Stimulated activated CD8-positive, alpha-beta memory T cell treated with anti-CD3 and anti-CD28 coated beads, Interleukin-15, amount 100 ng/mL, for 1 hour (primary cell): ENCODE results near the gene PRKAB1.

Experiments
- DNase-seq: peaks from one replicate; pipeline ENCODE4 v3.0.0-alpha.2; 2020; ENCODE audit warnings: low read depth

Gene PRKAB1

DNA sequence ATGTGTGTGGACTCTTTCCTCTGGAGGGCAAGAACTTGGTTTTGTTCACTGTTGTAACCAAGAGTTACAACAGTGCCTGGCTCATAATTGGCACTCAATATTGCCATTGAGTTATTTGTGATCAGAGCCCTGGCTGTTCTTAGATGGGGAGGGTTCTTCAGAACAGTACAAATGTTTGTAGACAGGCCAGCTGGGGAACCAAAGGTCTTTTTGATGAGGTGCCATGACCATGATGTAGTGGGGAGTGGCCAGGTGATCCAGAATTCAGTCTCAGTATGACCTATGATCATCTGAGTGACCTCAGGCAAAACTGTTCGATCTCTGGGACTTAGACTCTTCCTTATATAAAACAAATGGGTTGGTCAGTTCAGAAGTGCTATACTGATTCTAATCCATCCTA lies 3.3 kb upstream of the PRKAB1 start:
- no peak for DNase-seq

DNA sequence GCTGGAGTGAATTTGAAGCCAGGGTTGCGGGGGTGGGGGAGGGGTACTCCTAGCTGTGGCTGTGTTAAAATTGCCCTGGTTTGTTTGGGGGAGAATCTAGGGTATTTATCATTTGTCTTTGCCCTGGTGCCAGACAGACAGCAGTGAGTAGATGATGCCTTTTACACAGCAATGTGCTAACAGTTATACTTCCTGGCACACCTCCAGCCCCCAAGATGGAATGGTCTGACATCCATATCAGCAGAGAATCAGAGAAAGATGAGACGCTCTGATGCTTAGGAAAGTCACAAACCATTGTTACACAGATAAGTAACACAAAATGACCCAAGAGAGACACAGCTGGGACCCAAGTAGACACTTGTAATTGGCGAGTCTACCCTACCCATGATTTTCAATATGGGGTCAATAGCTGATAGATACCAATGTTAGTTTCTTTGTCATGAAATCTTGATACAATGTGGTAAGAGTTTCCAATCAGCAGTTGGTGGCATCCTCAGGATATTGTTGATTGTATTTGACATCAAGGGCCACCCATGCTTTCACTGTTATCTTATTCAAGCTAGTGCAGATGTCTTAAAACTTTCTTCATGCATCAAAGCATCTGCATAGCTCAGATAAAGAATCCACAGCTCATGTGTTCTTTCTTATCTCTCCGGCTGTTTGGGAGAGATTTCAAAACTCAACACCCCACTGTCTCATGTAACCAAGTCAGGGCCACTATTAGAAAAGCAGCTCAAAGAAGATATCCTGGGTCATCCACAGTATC lies 2.6 kb upstream of the PRKAB1 start:
- no peak for DNase-seq

DNA sequence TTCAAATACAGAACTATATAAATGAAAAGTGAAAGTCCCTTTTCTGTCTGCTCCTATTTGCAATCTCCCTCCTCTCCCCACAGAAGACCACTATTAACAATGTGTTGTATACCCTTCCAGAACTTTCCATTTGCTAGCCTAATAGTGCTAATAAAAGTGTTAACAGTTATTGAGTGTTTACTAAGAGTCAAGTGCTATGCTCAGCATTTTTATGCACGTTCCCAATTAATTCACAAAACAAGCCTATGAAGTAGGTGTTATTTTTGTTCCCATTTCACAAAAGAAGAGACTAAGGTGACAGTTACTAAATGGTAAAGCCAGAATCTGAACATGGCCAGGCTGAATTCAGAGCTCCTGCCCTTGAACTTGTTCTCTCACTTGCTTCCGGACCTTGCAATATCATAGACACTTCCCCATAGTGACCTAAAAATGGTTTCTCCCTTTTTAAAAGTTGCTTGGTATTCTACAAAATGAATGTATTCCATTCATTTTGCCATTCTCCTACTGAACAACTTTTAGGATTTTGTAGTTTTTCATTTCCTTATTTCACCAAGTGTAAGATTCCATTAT lies 1.6 kb upstream of the PRKAB1 start:
- no peak for DNase-seq

DNA sequence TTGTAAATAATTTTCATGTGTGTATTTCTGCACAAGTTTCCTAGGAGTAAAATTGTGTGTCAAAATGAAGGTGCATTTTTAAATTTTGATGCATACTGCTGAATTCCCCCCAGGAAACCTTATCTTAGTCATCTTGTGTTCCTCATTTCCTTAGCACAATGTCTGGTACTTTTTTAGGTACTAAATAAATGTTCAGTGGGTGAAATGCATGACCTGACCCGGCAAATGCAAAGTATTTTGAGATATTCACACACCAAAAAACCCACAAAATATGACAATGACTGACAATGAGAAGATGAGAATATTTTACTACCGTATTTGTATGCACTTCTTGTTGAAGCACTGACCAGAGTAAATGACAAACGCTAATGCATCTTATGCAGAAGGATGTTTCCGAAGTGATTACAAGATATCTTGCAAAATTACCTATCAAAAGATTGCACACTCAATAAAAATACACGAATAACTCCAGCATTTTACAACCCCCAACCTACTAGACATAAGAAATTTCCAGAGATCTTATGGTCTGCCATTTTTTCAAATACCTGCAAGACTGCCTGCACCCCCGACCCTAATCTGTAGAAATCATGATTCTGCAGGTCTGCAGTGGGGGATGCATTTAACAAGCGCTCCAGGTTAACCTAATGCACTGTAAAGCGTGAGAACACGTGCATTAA lies 895 bp upstream of the PRKAB1 start:
- no peak for DNase-seq

DNA sequence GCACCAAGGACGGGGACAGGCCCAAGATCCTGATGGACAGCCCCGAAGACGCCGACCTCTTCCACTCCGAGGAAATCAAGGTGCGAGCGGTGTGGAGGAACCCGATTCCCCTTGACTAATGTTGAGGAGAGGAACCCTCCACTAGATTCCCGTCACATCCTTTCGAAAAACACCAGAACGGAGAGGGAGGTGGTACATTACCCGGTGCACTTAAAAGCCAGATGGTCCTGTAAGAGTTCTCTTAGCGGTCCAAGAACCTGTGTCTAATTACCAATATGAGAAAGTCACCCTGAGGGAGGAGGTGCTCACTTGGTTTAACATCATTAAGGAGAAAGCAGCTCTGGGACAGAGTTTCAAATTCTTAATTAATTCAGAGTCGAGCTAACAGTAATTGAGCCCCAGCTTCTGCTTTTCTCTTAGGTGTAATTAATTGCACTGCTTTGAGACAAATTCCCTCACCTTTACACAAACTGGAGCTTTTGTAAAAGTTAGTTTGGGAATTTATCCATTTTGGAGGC lies 450 bp downstream of the PRKAB1 start:
- peak; percentile 4 for DNase-seq

DNA sequence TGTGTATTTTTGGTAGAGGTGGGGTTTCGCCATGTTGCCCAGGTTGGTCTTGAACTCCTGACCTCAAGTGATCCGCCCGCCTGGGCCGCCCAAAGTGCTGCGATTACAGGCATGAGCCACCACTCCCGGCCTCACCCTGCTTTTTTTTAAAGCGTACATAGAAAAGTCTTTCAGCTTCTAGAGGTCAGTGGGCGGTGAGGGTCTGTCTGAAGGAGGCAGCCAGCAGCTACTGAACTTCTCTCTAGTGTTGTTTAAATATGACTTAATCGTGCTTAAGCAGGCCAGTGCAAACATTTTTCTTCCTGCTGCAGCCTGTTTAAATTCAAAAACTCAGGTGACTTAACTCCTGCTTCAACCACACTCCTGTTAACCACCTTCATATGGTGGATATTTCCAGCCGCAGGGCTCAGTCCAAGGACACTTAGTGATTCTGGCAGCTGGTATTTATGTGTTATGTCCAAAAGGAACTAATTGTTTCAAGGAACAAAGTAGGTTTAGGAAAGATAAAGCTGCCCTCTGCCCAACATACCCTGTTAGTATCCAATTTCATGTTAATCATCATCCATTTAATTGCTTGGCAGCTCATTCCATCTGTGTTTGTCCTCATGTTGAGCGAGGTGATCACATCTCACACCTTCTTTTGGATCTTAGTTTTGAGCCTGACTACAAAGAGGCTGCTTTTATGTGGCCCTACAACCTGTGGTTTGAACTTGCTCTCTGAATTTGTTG lies 2.0 kb downstream of the PRKAB1 start:
- DNase-seq: no peak

DNA sequence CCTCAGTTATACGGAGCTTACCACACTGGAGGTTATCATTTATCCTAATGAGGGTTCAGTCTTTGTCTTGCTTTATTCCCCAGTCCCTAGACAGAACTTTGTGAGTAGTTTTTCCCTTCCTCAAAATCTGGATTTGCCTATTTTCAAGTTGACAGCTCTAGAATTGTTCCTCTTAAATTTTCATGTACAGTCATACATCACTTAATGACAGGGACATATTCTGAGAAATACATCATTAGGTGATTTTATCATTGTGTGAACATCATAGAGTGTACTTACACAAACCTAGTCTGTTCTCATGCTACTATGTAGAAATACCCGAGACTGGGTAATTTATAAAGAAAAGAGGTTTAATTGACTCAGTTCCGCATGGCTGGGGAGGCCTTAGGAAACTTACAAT lies 3.1 kb downstream of the PRKAB1 start:
- no peak for DNase-seq

DNA sequence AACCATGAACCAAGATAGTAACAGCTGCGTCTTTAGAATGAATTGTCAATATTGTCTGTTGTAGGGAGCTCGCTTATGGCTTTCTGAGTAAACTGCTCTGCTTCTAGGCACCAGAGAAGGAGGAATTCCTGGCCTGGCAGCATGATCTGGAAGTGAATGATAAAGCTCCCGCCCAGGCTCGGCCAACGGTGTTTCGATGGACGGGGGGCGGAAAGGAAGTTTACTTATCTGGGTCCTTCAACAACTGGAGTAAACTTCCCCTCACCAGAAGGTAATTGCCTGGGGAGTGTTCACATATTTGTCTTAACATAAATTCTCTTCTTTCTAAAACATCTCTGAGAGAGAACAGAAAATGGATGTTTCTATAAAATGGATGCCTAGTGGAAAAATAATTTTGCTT lies 4.3 kb downstream of the PRKAB1 start:
- no peak for DNase-seq

DNA sequence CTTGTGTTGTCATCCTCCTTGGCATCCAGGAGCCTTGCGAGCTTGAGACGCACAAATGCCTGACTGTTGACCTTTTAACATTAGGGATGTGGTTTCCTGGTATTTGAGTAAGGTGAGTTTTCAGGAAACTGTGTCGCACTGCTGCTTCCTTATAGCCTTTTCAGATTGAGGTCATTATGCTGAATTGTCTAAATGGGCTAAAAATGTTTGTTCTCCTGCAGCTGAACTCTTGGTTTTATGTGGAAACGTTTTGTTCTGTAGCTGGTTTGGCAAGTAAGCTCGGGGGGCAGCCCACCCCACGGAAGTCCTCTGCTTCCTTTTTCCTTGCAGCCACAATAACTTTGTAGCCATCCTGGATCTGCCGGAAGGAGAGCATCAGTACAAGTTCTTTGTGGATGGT lies 5.7 kb downstream of the PRKAB1 start:
- no peak for DNase-seq

DNA sequence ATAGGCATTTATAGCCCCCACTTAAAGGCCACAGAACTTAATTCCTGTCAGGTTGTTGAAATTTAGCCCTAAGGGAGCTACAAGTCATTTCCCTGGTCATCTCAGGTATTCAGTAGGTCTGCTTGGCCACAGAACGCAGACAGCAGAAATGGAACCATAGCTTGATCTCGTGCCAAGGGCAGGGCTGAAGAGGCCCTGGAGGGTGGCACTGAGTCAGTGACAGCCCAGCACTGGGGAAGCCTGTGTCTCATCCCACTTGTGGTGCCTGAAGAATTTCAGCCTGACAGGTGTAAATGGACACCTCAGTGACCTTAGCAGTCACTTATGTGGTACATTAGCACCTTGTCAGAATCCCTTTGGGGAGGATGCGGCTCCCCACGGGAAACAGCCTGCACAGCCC lies 6.6 kb downstream of the PRKAB1 start:
- no peak for DNase-seq

DNA sequence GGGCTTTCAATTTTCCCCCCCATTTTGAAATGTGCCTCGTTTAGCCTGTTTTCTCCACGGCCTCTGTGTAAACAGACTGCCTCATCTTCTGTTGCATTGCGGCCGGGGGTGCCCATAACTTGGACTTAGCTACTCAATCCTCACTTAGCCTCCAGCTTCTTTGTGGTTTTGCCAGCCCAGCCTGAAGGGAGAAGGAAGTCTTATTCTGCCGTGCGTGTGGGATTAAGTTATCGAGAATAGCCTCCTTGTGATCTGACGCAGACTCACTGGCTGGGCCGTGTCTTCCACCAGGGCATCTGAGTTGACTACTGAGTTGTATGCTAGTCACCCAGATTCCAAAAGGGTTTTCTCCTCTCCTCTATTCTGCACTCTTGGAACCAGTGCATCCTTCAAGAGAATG lies 8.1 kb downstream of the PRKAB1 start:
- no peak for DNase-seq

DNA sequence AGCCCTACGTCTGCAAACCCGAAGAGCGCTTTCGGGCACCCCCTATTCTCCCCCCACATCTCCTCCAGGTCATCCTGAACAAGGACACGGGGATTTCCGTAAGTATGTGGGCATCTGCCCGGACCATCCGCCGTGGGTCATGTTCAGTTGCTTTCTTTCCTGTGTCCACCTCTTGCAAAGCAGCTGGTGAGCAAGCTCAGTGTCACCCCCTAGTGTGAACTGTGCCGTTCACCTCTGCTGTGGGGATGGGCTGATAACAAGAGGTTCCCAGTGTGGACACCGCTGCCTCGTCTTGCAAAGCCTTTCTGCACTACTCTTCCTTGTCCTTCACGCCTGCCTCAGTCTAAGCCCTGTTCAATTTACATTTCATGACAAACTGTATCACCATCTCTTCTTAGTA lies 8.6 kb downstream of the PRKAB1 start:
- DNase-seq: no peak

DNA sequence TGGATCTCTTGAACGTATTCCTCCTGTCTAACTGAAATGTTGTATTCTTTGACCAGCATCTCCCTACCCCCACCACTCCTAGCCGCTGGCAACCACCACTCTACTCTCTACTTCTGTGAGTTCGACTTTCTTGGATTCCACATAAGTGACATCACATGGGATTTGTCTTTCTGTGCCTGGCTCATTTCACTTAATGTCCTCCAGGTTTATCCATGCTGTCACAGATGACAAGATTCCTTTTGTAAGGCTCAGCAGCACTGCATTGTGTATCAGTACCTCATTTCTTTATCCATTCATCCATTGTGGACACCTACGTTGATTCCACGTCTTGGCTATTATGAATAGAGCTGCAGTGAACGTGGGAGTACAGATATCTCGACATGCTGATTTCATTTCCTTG lies 10.5 kb downstream of the PRKAB1 start:
- no peak for DNase-seq

DNA sequence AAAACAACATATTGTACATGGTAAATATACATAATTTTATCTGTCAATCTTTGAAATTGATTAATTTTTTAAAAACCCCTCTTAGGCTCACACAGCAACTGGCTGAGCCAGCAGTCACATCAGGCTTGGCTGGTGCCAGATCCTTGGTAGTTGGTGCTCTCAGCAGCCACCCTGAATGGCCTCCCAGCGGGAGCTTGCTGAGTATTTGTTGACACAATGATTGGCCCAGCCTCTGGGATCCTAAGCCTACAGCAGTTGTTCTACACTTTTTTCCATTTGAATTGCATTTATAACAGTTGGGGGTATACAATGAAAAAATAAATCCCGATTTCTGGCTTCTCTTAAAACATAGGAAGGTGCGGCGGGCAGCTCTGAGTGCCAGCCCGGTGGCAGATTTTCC lies 11.1 kb downstream of the PRKAB1 start:
- DNase-seq: no peak

DNA sequence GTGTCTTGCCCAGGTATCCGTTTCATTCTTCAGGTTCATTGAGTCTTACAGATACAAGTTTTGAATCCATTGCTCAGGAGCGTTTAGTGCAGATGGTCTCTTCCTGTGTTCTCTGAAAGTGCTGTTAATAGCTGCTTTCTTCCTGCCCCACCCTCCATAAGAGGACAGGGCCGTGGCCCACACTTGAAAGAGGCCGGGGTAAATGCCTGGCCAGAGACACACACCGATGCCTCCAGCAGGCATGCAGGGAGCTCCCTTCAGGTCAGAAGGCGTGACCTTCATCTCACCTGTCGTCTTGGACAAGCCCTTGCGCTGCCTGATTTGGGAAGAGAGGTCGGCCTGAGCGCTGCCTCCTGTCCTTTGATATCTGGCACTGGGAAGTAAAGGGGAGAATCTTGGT lies 11.6 kb downstream of the PRKAB1 start:
- DNase-seq: no peak

DNA sequence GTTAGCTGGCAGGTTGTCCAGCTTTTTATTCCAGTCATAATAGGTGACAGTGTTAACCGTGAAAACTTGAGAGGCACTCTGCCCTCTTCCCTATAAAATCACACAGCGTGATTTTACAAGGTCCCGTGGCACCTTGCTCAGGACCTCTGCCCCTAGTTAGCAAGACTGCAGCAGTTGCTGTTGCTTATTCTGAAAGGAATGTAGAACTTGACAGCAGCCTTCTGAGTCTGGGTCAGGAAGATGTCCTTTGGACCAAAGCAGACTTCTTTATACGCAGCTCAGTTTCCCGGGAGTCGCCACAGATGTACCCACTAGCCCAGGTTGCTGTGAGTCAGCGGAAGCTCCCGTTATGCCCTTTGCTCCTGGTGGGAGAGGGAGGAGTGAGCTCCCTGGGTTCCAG lies 13.2 kb downstream of the PRKAB1 start:
- DNase-seq: no peak

DNA sequence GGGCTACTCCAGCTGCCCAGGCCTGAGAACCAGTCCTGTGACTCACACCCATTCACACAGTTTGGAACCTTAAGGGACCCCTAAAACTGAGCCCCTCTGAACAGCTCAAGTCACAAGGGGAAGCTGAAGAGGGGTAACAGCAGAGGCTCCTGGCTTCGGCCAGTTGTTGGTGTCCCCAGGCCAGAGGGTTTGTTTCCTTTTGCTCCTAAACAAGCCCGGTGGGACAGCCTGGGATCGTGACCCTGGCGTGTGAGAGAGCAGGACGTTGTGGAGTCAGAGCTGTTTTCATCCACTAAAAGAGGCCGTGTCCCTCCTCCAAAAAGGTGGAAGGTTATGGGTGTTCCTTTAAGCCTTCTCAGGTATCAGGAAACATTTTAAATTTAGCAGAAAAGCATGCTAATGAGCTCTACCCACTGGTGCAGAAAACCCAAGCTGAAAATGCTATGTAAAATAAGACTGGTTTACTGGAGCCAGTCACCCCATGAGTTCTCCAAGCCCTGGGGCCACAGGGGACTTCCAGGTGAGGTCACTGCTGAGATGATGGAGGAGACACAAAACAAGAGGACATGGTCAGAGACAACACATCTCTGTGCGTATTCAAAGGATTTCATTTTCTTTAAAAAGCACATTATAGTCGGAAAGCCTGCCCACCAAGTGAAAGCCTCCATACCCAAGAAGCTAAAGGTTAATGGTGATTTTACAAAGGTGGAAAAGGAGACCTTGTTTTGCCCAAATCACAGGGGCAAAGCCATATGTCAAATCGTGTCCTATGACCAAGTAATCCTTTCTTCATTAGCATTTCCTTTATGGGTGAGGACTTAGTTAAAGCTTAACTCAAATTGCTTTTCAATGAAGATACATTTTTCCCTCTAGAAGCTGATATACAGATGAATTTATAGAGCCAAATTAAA lies 14.1 kb downstream of the PRKAB1 start:
- DNase-seq: no peak

DNA sequence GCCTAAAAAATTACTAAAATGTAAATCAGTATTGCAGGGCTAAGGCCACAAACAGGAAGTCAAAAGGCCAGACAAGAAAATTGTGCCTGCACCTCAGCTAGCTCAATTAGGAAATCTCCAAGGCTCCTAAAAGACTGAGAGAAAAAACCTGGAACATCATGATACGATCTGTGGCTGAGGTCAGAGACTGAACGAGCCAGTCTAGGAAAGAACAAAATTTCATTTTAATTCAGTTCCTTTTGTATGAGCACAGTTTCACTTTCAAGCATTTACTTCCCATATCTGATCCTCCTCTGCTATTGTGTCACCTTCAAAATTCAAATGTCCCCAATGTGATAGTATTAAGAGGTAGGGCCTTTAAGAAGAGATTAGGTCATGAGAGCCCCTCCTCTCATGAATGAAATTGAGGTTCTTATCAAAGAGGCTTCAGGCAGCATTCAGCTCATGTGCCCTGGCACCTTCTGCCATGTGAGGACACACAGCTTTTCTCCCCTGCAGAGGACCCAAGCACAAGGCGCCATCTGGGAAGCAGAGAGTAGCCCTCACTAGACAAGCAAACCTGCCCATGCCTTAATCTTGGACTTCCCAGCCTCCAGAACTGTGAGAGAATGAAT lies 14.8 kb downstream of the PRKAB1 start:
- DNase-seq: no peak

DNA sequence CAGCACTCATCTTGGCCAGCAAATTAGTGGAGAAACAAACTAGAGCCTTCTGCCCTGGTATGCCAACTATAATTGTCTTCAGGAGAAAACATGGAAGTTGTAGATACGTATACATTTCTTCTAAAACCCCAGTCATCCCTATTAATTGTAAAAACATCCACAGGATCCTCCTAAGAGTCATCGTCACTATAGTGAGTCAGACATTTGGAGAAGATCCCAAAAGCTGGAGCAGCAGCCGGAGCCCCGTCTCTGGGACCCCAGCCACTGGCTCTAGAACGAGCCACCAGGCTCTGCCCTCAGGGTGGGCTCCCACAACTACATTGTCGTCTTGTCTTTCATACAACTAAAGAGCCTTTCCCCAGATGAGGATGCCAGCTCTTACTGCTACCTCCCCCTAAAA lies 15.5 kb downstream of the PRKAB1 start:
- no peak for DNase-seq

DNA sequence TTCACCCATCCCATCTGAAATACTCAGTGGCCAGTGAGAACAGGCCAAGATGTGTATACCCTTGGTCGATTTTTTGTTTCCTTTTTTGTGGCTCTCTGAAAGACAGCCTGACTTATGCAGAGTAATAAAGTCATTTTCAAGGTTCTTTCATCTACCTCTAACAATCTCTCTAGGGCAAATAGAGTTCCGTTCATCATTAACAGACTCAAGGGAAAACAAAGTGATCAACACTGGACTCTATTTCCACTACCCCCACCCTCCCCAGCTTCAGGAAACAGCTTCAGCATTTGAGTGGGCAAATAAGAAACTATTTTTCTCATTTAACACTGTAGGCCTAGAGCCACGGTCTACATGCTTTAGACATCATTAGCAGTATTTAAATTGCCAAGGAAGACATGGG lies 15.9 kb downstream of the PRKAB1 start:
- no peak for DNase-seq

DNA sequence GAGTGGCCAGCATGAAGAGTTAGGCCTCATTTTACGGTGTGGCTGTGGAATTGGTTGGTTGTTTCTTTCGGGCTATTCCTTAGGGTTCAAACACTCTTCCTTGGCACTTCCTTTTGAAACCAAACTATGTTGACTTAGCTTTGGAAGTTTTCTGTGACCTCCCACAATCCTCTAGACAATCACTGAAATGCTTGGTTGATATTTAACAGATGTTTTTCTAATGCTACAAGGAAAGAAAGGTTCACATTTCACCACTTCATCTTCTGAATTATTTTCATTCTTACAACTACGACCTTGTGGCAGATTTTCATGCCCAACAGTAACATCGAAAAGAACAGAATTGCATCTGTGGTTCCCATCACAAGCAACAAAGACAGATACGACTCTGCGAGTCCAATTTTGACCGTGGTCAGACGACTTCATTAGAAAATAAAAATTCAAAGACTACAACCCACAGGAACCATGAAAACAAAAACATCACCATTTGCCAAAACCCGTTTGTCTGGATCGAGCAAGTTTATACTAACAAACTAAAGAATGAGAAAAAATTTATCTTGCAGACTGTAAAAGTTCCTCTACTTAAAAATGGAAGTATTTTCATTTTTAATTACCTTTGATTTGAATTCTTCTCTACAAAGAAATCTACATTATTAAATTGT lies 16.9 kb downstream of the PRKAB1 start:
- no peak for DNase-seq
